Posterior vena cava (tissue), 2 donors: ENCODE measurements around the gene TEX261. TPM values are rescaled to one million over a fixed set of nuclear protein-coding genes. Genes with fewer than 3 reads are reported as not detected.
A peak's percentile ranks its signal among the peaks of the same experiment; 100 is the strongest.

ENCODE experiments used
- DNase-seq: peaks from one replicate; pipeline ENCODE4 v3.0.0-alpha.2; 2020; ENCODE audit warnings: low spot score
- intact Hi-C, 2 donors: fragments of 100-400 bp; cut with DNase I; formaldehyde crosslinking; loops; one replicate each; pipeline versions ENCODE4 v1.14.1 to v1.14.2; 2022 to 2023
- total RNA-seq, 2 donors: library from RNA; stranded (reverse); fragmentation: NEBNext Ultra II Directional; extraction: Animal tissue kit (Norgen Biotek cat#: 25700); gene quantifications; one replicate each; pipeline ENCODE4 v1.2.1, GENCODE V29; 2021
- donor health status: DM: yes; HTN: yes; CAD: no.
- donor health status: DM: yes; HTN: yes; CAD: no.

Gene TEX261
- total RNA-seq, 2 donors from 2014 or later = 44.3 to 50.4 TPM

- peak; percentile 91 for DNase-seq
- intact Hi-C loops = no loop called here
Measured at GRCh38 chr2:70984576-70985282, 9.9 kb downstream of the TEX261 start.

GRCh38 chr2:70984228-70984575, 10.5 kb downstream of the TEX261 start:
- intact Hi-C loops = no loop called here
- DNase-seq = no peak

- intact Hi-C loops = no loop called here
- DNase-seq = no peak
Measured at GRCh38 chr2:70983506-70984227, 11.0 kb downstream of the TEX261 start.

GRCh38 chr2:70982971-70983370, 11.7 kb downstream of the TEX261 start:
- intact Hi-C loops = no loop called here
- DNase-seq = no peak

GRCh38 chr2:70981866-70982810, 12.5 kb downstream of the TEX261 start:
- no peak for DNase-seq
- intact Hi-C loops = no loop called here

- no peak for DNase-seq
- intact Hi-C loops = no loop called here
Measured at GRCh38 chr2:70981421-70981820, 13.3 kb downstream of the TEX261 start.

- peak; percentile 78 for DNase-seq
- intact Hi-C loops = no loop called here
Measured at GRCh38 chr2:70979626-70980025, 15.0 kb downstream of the TEX261 start.

GRCh38 chr2:70979180-70979488, 15.5 kb downstream of the TEX261 start:
- intact Hi-C loops = no loop called here

GRCh38 chr2:70978341-70979179, 16.1 kb downstream of the TEX261 start, which contains the start of gene ANKRD53:
Gene ANKRD53 (plus strand): TSS chr2:70978630. CDS start chr2:70978646, 16 bp downstream.
- peak; percentile 87 for DNase-seq
- intact Hi-C loops = no loop called here

More at GRCh38 chr2:70979180-70979488, 15.5 kb downstream of the TEX261 start:
- DNase-seq = no peak

GRCh38 chr2:70977605-70978205, 17.0 kb downstream of the TEX261 start:
- intact Hi-C loops = no loop called here
- DNase-seq = peak; percentile 81

- no peak for DNase-seq
Measured at GRCh38 chr2:70975237-70975636, 19.4 kb downstream of the TEX261 start.

GRCh38 chr2:70974592-70974991, 20.1 kb downstream of the TEX261 start:
- intact Hi-C loops = no loop called here
- no peak for DNase-seq

More at GRCh38 chr2:70975237-70975636, 19.4 kb downstream of the TEX261 start:
- intact Hi-C loops = no loop called here

- DNase-seq = no peak
- intact Hi-C loops = no loop called here
Measured at GRCh38 chr2:70967189-70967588, 27.5 kb downstream of the TEX261 start.

- no peak for DNase-seq
- intact Hi-C loops = no loop called here
Measured at GRCh38 chr2:70966681-70967080, 28.0 kb downstream of the TEX261 start.

GRCh38 chr2:70965506-70965905, 29.2 kb downstream of the TEX261 start:
- intact Hi-C loops = no loop called here
- DNase-seq = no peak

- intact Hi-C loops = no loop called here
- DNase-seq = peak; percentile 92
Measured at GRCh38 chr2:70964596-70965386, 29.9 kb downstream of the TEX261 start.

- intact Hi-C loops = no loop called here
- DNase-seq = no peak
Measured at GRCh38 chr2:70964133-70964532, 30.5 kb downstream of the TEX261 start.
